G401 (cell line): ENCODE data around the gene CCDC87. TPM values are rescaled to one million over a fixed set of nuclear protein-coding genes. Genes with fewer than 3 reads are reported as not detected.
A peak's percentile ranks its signal among the peaks of the same experiment; 100 is the strongest.
"Not testable (repeated sequence)": the region's sequence is repeated elsewhere in the genome, so short reads cannot be mapped to it uniquely, and the experiment has no call there.

ENCODE experiments used
- DNase-seq: peaks from one replicate; pipeline ENCODE4 v3.0.0-alpha.2; 2015; ENCODE audit warnings: low spot score
- in situ Hi-C: cut with HindIII; loops from 2 replicates; pipeline ENCODE4 v1.10.0; 2016; ENCODE audit warnings: low sequenced_read_pairs, mixed read lengths
- total RNA-seq: library from RNA; depleted of rRNA; stranded (reverse); fragments of >200 nt; shearing (Covaris generic); gene quantifications from 2 replicates; pipeline ENCODE4 v1.2.3, GENCODE V29; 2014

The CCDC87 gene
- total RNA-seq, 1 experiment from 2014 or later, result 0.07 TPM

- no peak for DNase-seq
- in situ Hi-C loops, result no loop called here
Observed at GRCh38 chr11:66617155-66617834, 24.4 kb upstream of the CCDC87 start.

GRCh38 chr11:66616379-66617154 is 23.7 kb upstream of the CCDC87 start, which contains the start of gene RBM14:
TSS of gene RBM14 (plus strand) at chr11:66616630. CDS start at chr11:66616721, 91 bp downstream.
- peak; percentile 99 for DNase-seq
- in situ Hi-C loops, result no loop called here

GRCh38 chr11:66614073-66614472 is 21.2 kb upstream of the CCDC87 start:
- no peak for DNase-seq
- in situ Hi-C loops, result no loop called here

- in situ Hi-C loops, result no loop called here
Observed at GRCh38 chr11:66612458-66612857, 19.6 kb upstream of the CCDC87 start.

GRCh38 chr11:66609721-66610617 is 17.1 kb upstream of the CCDC87 start:
- in situ Hi-C loops, result no loop called here
- no peak for DNase-seq

More at GRCh38 chr11:66612458-66612857, 19.6 kb upstream of the CCDC87 start:
- DNase-seq, result no peak

- in situ Hi-C loops, result no loop called here
- peak; percentile 66 for DNase-seq
Observed at GRCh38 chr11:66607126-66607834, 14.4 kb upstream of the CCDC87 start.

- in situ Hi-C loops, DNase-seq: not testable (repeated sequence)
Observed at GRCh38 chr11:66606608-66607007, 13.7 kb upstream of the CCDC87 start.

- no peak for DNase-seq
- in situ Hi-C loops, result no loop called here
Observed at GRCh38 chr11:66604155-66604554, 11.3 kb upstream of the CCDC87 start.

- no peak for DNase-seq
- in situ Hi-C loops, result no loop called here
Observed at GRCh38 chr11:66603072-66603471, 10.2 kb upstream of the CCDC87 start.

- DNase-seq, result no peak
- in situ Hi-C loops, result no loop called here
Observed at GRCh38 chr11:66600631-66601233, 7.9 kb upstream of the CCDC87 start.

GRCh38 chr11:66600219-66600618 is 7.4 kb upstream of the CCDC87 start:
- DNase-seq, result no peak
- in situ Hi-C loops, result no loop called here

- in situ Hi-C loops, result no loop called here
- peak; percentile 65 for DNase-seq
Observed at GRCh38 chr11:66598993-66599392, 6.1 kb upstream of the CCDC87 start.

GRCh38 chr11:66595245-66595904 is 2.5 kb upstream of the CCDC87 start:
- in situ Hi-C loops, result no loop called here
- no peak for DNase-seq

- in situ Hi-C loops, result no loop called here
- no peak for DNase-seq
Observed at GRCh38 chr11:66593650-66594049, 787 bp upstream of the CCDC87 start.

- in situ Hi-C loops, result no loop called here
- DNase-seq, result no peak
Observed at GRCh38 chr11:66593303-66593635, 406 bp upstream of the CCDC87 start.

- no peak for DNase-seq
- in situ Hi-C loops, result no loop called here
Observed at GRCh38 chr11:66591175-66591574, 1.7 kb downstream of the CCDC87 start.

GRCh38 chr11:66589996-66590675 is 2.7 kb downstream of the CCDC87 start:
- no peak for DNase-seq
- in situ Hi-C loops, result no loop called here

GRCh38 chr11:66589315-66589714 is 3.5 kb downstream of the CCDC87 start:
- in situ Hi-C loops, DNase-seq: not testable (repeated sequence)
